SK-N-SH treated with all-trans-retinoic acid at 6 μM for 48 hours (cell line): ENCODE data around the gene KIT.

Source experiments
- ATAC-seq: fragments of 200-7000 bp; cut with Tn5 transposase; 3 replicates; pipeline ENCODE4 v1.9.1; 2020; ENCODE audit warnings: mild to moderate bottlenecking, moderate library complexity
- BACH2 ChIP-seq: fragments of 250-450 bp; sonication (Bioruptor Pico); IDR thresholded peaks from 2 replicates; pipeline ENCODE4 v1.9.0; 2021; ENCODE audit warnings: mild to moderate bottlenecking, borderline replicate concordance
- CREB5 ChIP-seq: fragments of 250-450 bp; sonication (Bioruptor Pico); IDR thresholded peaks from 2 replicates; pipeline ENCODE4 v1.5.1; 2020; ENCODE audit warnings: low read depth, mild to moderate bottlenecking, moderate library complexity
- CSDC2 ChIP-seq: fragments of 250-450 bp; sonication (Bioruptor Pico); IDR thresholded peaks from 2 replicates; pipeline ENCODE4 v1.5.0; 2020; ENCODE audit warnings: mild to moderate bottlenecking, moderate library complexity
- ESRRG ChIP-seq: fragments of 250-450 bp; sonication (Bioruptor Pico); IDR thresholded peaks from 2 replicates; pipeline ENCODE4 v1.6.1; 2021; ENCODE audit warnings: mild to moderate bottlenecking
- GLIS3 ChIP-seq: fragments of 250-450 bp; sonication (Bioruptor Pico); IDR thresholded peaks from 2 replicates; pipeline ENCODE4 v1.5.0; 2020; ENCODE audit warnings: mild to moderate bottlenecking, moderate library complexity
- ISL1 ChIP-seq: fragments of 250-450 bp; sonication (Bioruptor Pico); IDR thresholded peaks from 2 replicates; pipeline ENCODE4 v2.1.2; 2022; ENCODE audit warnings: mild to moderate bottlenecking, moderate library complexity
- OSR1 ChIP-seq: fragments of 250-450 bp; sonication (Bioruptor Pico); IDR thresholded peaks from 2 replicates; pipeline ENCODE4 v1.8.0; 2022; ENCODE audit warnings: moderate library complexity, mild to moderate bottlenecking, inconsistent platforms
- PATZ1 ChIP-seq: fragments of 250-450 bp; sonication (Bioruptor Pico); IDR thresholded peaks from 2 replicates; pipeline ENCODE4 v1.8.0; 2020; ENCODE audit warnings: mild to moderate bottlenecking, moderate library complexity, borderline replicate concordance
- POU6F1 ChIP-seq: fragments of 250-450 bp; sonication (Bioruptor Pico); IDR thresholded peaks from 2 replicates; pipeline ENCODE4 v1.8.0; 2021; ENCODE audit warnings: low read depth, mild to moderate bottlenecking, moderate library complexity, borderline replicate concordance
- RARB ChIP-seq: fragments of 250-450 bp; sonication (Bioruptor Pico); IDR thresholded peaks from 2 replicates; pipeline ENCODE4 v1.8.0; 2021; ENCODE audit warnings: mild to moderate bottlenecking, moderate library complexity
- SNAI2 ChIP-seq: fragments of 250-450 bp; sonication (Bioruptor Pico); IDR thresholded peaks from 2 replicates; pipeline ENCODE4 v1.5.0; 2020; ENCODE audit warnings: mild to moderate bottlenecking, moderate library complexity
- TOX ChIP-seq: fragments of 250-450 bp; sonication (Bioruptor Pico); IDR thresholded peaks from 2 replicates; pipeline ENCODE4 v1.8.0; 2021; ENCODE audit warnings: mild to moderate bottlenecking, moderate library complexity, borderline replicate concordance
- ZC3H10 ChIP-seq: fragments of 250-450 bp; sonication (Bioruptor Pico); IDR thresholded peaks from 2 replicates; pipeline ENCODE4 v1.5.1; 2021; ENCODE audit warnings: mild to moderate bottlenecking, moderate library complexity
- ZFP3 ChIP-seq: fragments of 250-450 bp; sonication (Bioruptor Pico); IDR thresholded peaks from 2 replicates; pipeline ENCODE4 v1.5.0; 2020; ENCODE audit warnings: mild to moderate bottlenecking, moderate library complexity
- ZFP30 ChIP-seq: fragments of 450-650 bp; formaldehyde crosslinking; IDR thresholded peaks from 2 replicates; pipeline ENCODE4 v1.5.0; 2022; ENCODE audit warnings: mild to moderate bottlenecking, moderate library complexity
- ZNF565 ChIP-seq: fragments of 450-650 bp; formaldehyde crosslinking; conservative IDR thresholded peaks from 2 replicates; pipeline ENCODE4 v1.5.0; 2020; ENCODE audit warnings: low read depth, mild to moderate bottlenecking, moderate library complexity
- ZNF70 ChIP-seq: fragments of 450-650 bp; formaldehyde crosslinking; IDR thresholded peaks from 2 replicates; pipeline ENCODE4 v1.5.0; 2020; ENCODE audit warnings: mild to moderate bottlenecking, moderate library complexity
- ZNF8 ChIP-seq: fragments of 450-650 bp; formaldehyde crosslinking; IDR thresholded peaks from 2 replicates; pipeline ENCODE4 v1.5.0; 2020; ENCODE audit warnings: mild to moderate bottlenecking, moderate library complexity
- TF ChIP-seq, protein P1 (sequence below): fragments of 250-450 bp; sonication (Bioruptor Pico); IDR thresholded peaks from 2 replicates; pipeline ENCODE4 v1.5.0; 2020; ENCODE audit warnings: mild to moderate bottlenecking, moderate library complexity

KIT gene

DNA sequence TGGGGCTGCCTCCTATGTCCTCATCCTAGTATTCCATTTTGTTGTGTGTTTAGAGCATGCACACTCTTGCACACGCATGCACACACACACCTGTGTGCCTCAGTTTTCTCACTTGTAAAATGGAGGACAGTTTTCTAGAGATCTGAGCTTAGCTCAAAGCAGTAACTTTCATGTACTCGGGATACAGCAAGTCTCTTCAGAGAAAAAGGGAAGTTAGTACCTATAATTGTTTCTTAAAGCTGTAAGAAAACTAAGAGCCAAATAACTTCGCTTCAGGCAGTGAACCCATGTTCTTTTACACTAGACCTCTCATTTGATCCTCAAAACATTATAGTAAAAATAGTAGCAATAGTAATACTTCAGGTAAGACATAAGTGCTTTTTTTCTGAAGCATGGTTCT lies 49.6 kb downstream of the KIT start:
- no peak for ATAC-seq
- no peak for TF ChIP-seq SNAI2 (CRISPR knock-in tag)
- TF ChIP-seq, protein P1, sequence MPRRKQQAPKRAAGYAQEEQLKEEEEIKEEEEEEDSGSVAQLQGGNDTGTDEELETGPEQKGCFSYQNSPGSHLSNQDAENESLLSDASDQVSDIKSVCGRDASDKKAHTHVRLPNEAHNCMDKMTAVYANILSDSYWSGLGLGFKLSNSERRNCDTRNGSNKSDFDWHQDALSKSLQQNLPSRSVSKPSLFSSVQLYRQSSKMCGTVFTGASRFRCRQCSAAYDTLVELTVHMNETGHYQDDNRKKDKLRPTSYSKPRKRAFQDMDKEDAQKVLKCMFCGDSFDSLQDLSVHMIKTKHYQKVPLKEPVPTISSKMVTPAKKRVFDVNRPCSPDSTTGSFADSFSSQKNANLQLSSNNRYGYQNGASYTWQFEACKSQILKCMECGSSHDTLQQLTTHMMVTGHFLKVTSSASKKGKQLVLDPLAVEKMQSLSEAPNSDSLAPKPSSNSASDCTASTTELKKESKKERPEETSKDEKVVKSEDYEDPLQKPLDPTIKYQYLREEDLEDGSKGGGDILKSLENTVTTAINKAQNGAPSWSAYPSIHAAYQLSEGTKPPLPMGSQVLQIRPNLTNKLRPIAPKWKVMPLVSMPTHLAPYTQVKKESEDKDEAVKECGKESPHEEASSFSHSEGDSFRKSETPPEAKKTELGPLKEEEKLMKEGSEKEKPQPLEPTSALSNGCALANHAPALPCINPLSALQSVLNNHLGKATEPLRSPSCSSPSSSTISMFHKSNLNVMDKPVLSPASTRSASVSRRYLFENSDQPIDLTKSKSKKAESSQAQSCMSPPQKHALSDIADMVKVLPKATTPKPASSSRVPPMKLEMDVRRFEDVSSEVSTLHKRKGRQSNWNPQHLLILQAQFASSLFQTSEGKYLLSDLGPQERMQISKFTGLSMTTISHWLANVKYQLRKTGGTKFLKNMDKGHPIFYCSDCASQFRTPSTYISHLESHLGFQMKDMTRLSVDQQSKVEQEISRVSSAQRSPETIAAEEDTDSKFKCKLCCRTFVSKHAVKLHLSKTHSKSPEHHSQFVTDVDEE (CRISPR knock-in tag) = no peak
- no peak for TF ChIP-seq TOX
- TF ChIP-seq RARB = no peak
- TF ChIP-seq CREB5 (CRISPR knock-in tag) = no peak
- TF ChIP-seq ISL1 (CRISPR knock-in tag) = no peak
- TF ChIP-seq CSDC2 (CRISPR knock-in tag) = no peak
- no peak for TF ChIP-seq POU6F1
- no peak for TF ChIP-seq BACH2 (CRISPR knock-in tag)
- no peak for TF ChIP-seq ZFP30 (CRISPR knock-in tag)
- TF ChIP-seq PATZ1 (CRISPR knock-in tag) = no peak

DNA sequence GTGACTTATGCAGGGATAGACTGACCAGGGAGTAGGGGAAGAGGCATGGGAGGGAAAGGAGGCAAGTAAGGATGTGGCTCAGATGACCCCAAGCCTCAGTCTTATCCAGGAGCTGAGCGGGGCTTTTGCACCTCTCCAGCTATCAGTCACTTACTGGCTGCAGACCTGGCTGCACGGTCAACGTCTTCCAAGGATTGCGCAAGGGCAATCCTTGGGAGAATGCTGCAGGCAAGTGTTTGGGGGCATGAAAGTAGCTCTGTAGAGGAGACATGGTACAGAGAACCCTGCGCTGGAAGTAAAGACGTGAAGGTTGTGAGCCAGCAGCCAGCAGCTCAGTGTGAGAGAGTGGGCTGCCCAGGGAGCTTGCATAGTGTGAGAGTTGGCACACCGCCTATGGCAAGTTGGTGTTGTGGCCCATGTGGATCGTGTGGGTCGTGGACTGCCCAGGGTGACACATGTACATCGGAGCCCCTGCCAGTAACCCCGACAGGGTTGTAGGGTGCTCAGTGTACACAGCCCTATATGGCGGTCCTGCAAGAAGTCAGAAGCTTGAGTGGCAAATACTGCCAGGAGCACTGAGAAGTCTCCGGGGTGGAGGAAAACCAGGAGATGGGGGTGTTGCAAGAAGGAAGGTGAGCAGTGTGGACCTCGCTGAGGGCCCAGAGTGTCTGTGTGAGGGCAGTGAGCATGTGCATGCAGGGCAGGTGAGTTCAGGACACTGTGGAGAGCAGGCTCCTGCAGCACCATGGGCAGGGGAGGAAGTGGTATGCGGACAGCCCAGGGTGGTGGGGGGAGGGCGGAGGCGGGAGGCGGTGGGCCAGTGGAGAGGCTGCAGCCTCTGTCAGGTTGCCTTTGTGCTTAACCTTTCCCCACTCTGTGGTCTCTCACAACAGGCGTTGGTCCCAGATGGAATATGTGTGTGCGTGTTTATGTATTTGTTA lies 50.9 kb downstream of the KIT start:
- no peak for ATAC-seq
- TF ChIP-seq ZNF70 = no peak
- TF ChIP-seq ISL1 (CRISPR knock-in tag) = no peak
- no peak for TF ChIP-seq ZC3H10 (CRISPR knock-in tag)
- TF ChIP-seq, all 23 proteins: peak for 0

DNA sequence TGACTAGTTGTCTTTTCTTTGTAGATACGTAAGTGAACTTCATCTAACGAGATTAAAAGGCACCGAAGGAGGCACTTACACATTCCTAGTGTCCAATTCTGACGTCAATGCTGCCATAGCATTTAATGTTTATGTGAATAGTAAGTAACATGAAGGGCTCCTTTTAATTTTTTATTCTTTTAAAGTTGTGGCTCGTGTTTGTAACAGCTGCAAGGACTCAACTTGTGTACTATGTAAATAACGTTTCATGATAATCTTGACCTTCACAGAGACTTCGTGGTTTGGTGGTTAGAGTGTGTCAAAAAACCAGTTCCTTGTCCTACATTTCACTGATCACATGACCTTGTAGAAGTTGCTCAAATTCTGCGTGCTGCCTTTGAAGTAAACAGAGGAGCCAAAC lies 51.6 kb downstream of the KIT start:
- ATAC-seq = no peak
- TF ChIP-seq ZFP3 (CRISPR knock-in tag) = no peak
- no peak for TF ChIP-seq SNAI2 (CRISPR knock-in tag)
- TF ChIP-seq TOX = no peak
- no peak for TF ChIP-seq ISL1 (CRISPR knock-in tag)
- no peak for TF ChIP-seq BACH2 (CRISPR knock-in tag)
- no peak for TF ChIP-seq PATZ1 (CRISPR knock-in tag)
- no peak for TF ChIP-seq ESRRG (CRISPR knock-in tag)
- no peak for TF ChIP-seq OSR1 (CRISPR knock-in tag)
- no peak for TF ChIP-seq ZC3H10 (CRISPR knock-in tag)
- no peak for TF ChIP-seq GLIS3 (CRISPR knock-in tag)
- TF ChIP-seq ZNF565 = no peak
- no peak for TF ChIP-seq CSDC2 (CRISPR knock-in tag)
- TF ChIP-seq RARB = no peak
- TF ChIP-seq ZNF8 (CRISPR knock-in tag) = no peak
- no peak for TF ChIP-seq CREB5 (CRISPR knock-in tag)
- TF ChIP-seq, all 23 proteins: peak for 0
